HT1080 (cell line): ENCODE results near the gene PIK3C3. TPM values are rescaled to one million over a fixed set of nuclear protein-coding genes. Genes with fewer than 3 reads are reported as not detected.
A peak's percentile ranks its signal among the peaks of the same experiment; 100 is the strongest.

Experiments
- DNase-seq: peaks from one replicate; pipeline ENCODE4 v3.0.0-alpha.2; 2015; ENCODE audit warnings: low read depth
- polyA plus RNA-seq, 2 experiments: library from polyadenylated mRNA; depleted of rRNA; stranded (reverse); fragments of >200 nt; gene quantifications; 2 replicates each; pipeline ENCODE4 v1.2.3, GENCODE V29; 2015
- total RNA-seq: library from RNA; depleted of rRNA; stranded (reverse); fragments of >200 nt; shearing (Covaris generic); gene quantifications from 2 replicates; pipeline ENCODE4 v1.2.3, GENCODE V29; 2014; rRNA removed

Gene PIK3C3
- total RNA-seq, result 37.6 and 45.6 TPM in 2 replicates
- 51.7 and 58.2 TPM in 2 replicates for polyA plus RNA-seq (2015; cell fraction: cytosol; rRNA removed)
- polyA plus RNA-seq (2015; cell fraction: nucleus; rRNA removed), result 120 and 122 TPM in 2 replicates

DNA sequence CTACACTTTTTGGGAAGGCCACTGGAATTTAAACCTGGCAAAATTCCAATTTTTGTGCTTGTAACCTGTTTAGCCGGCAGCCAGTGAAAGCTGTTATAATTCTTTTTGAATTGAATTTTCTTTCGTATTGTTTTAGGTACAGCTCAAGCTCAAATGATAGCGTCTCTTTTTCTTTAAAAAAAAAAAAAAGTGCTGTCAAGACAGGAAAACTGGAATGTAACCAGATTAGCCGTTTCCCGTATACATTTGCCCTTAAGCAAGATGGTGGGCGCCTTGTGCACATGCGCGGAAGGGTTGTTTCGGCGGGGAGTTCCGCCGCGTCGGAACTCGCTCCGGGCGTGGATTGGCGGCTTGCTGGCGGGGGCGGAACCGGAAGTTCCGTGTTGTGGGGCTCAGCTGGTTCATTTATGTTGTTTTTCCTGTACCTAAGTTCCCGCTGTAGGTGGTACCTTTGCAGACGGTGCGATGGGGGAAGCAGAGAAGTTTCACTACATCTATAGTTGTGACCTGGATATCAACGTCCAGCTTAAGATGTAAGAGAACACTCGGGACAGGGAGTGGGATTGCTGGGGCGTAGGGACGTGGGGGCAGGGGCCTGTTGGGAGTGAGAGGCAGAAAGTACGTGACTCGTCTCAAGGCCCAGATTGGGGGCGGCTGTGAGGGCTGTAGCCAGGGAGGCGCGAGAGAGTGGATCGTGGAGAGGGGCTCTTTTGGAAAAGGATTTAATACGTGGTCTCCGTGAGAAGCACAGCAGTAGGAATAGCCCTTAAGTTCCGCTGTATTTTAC is at the start of gene PIK3C3:
TSS of gene PIK3C3 (plus strand) at position 408 of the 787 bp plus-strand sequence. CDS start at position 466, 58 bp downstream.
- DNase-seq, result peak; percentile 97

DNA sequence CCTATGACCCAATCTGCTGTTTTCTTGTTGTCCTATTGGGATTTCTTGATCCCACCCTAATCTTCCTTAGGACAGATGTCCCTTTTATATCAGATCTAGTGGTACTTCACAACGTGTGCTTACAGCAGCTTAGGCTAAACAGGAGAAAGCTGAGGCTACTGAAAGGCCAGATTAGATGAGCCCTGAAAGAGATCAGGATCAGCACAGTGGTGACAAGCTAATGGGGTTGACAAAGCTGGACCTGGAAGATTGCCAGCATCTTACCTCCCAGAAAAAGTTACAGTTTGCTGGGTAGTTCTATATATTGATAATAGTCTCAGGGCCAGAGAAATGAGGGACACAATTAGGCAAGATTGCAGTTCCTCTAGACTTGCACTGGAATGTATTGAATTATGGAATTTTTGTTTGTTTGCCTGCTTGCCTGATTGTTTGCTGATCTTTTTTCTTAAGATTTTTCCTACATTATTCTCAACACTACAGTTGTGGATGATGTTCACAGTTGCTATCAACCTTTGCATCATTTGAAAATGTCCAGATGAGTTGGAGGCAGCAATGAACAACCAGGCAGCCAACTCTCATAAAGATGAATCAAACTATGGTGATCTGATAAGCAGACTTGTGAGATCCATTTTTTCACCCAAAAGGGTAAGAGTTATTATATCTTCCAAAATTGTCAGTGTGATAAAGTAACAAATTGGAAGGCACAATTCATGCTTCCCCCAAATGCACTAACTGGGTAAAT is 49.1 kb upstream of the PIK3C3 start:
- no peak for DNase-seq

DNA sequence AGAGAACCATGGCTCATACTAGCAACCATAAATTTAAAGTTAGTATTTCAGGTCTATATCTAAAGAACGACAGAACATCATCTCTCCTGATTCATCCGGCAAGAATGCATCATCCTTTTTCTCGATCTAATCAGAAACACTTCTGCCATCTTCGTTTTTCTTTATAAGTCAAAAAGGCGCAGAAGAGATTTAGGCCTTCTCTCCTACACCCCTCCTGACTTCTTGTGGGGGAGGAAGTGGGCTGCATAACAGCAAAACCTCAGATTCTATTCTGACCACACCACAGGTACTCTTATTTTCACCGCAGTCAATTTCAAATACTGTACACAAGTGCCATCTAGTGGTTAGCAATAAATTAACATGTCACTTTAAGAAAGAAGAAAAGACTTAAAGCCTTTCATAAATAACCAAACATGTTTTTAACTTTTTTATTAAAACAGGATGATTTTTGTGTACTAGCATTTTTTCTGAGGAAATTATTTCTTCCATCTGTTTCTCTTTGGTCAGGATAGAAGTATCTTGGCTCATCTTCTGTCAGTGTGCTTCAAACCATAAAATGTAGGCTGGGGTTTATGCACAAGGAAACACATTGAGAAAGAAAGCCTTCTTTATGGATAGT is 48.4 kb upstream of the PIK3C3 start:
- DNase-seq, result peak; percentile 70

DNA sequence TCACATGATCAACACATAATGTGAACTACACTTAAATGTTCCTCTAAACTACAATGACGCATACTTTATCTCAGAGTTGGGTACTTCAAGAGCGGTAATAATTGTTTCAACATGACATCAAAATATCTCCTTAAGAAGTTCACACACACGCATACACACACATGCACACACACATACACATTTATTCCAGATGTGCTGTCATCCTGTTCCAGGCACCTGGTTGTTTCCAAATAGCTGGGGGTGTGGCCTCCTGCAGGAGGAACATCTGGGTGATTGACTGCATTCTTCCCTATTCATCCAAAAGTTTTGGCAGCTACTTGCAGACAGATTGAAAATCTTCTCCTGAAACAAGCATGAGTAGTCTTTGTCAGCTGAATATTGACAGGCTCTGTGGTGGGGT is 37.9 kb upstream of the PIK3C3 start:
- no peak for DNase-seq

DNA sequence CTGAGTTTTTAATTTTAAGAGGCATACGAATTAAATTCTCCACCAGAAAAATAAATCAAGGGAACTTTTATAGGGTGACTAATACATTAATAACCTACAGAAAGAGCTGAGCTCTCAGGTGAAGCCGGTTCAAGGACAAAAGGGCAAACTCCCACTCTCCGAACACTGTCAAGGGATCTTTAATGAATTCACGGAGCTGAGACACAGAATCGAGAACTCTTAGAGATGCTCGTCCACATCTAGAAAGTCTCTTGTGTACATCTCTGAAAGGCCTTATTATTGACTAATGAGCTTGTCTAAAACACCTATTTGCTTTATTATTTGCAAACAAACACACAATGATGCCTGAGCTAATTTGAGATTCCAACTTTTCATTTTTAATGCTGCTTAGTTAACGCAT is 33.3 kb upstream of the PIK3C3 start:
- no peak for DNase-seq

DNA sequence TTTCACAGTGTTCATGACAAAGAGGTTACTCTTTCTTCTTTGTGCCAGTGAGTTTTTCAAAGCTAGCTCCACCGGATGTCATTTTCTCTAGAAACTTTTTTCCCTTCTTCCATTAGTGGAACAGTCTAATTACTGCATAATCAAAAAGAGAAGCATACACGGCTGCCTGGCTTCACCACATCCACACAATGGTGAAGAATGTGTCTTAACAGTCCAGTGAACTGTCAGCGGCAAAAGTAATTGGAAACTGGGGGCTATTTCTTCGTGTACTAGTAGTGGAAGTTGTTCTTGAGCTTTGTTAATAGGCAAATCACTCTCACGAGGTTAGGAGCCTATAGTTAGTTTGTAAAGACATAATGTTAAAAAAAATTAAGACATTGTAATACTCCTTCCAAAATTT is 32.9 kb upstream of the PIK3C3 start:
- no peak for DNase-seq

DNA sequence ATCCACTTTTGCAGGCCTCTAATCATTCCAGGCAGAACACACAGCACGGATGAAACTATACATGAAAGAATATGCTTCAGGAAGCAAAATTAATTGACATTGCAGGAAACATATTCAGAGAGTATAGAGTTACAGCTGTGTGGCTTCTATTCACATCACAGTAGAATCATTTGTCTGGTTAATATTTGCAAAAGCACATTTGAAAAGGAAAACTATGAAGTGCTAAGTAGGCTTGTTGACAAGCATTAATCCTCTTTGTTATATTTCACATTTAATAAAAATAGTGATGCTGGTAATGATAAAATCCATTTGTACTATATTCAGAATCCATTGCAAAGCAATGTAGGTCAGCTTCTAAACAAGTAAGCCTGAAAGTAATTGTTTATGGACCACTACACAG is 32.2 kb upstream of the PIK3C3 start:
- DNase-seq, result no peak

DNA sequence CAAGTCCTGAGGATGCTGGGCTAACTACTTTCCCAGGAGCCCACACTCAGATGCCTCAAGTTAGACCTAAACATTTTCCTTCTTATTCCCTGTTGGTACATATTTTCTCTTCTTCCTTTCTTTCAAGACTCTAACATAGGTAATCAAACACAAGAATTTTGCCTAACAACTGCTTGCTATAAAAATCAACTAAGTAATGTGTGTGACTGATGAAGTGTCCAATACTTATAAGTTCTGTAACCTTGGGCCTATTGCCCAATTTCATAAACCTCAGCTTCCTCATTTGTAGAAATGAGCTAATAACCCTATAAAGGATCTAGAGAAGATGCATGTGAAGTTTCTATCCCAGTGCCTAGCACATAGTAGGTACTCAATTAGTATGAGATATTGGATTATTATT is 31.6 kb upstream of the PIK3C3 start:
- no peak for DNase-seq

DNA sequence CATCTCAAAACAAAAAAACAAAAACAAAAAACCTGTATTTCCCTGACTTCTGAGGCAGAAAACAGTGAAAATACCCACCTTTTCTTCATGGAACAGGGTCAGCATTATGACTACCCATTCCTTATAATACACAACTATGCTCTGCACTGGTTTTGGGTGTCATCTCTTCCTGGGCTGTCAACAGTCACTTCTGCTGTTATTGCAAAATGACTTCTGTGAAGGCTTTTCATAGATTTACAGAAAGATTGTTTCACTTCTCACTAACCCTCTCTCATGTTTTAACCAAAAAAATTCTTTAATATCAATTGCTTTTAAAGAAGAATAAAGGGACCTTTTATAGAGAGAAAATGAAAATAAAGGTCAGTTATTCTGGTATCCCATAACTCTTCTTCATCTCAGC is 26.5 kb upstream of the PIK3C3 start:
- no peak for DNase-seq

DNA sequence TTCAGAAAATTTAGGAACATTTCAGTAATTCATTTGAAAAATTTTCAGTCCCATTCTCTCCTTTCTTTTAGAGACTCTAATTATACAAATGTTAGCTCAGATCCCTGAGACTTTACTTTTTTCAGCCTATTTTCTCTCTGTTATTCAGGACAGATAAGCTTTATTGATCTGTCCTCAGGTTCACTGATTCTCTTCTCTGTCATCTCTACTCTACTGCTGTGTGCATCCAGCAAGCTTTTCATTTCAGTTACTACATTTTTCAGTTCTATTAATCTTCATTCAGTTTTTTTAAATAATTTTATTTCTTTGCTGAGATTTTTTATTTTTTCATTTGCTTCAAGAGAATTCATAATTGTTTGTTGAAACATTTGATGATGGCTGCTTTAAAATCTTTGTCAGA is 22.1 kb upstream of the PIK3C3 start:
- DNase-seq, result no peak

DNA sequence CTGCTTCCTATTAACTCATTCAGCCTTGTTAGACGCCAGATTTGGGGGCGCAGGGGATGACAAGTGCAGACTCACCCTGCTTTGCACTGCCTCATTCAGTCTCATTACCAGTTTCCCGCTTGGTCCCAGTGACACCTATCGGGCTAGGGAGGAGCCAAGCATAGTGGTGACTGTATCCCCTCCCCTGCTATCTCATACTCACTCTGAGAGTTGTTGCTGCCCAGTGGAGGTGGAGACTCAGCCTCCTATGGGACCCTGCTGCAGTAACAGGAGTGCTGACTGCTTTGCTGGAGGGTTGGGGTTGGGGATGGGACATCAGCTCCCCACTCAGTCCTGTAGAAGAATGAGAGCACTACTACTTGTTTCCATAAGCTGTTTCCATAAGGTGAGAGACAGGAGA is 21.3 kb upstream of the PIK3C3 start:
- DNase-seq, result no peak

DNA sequence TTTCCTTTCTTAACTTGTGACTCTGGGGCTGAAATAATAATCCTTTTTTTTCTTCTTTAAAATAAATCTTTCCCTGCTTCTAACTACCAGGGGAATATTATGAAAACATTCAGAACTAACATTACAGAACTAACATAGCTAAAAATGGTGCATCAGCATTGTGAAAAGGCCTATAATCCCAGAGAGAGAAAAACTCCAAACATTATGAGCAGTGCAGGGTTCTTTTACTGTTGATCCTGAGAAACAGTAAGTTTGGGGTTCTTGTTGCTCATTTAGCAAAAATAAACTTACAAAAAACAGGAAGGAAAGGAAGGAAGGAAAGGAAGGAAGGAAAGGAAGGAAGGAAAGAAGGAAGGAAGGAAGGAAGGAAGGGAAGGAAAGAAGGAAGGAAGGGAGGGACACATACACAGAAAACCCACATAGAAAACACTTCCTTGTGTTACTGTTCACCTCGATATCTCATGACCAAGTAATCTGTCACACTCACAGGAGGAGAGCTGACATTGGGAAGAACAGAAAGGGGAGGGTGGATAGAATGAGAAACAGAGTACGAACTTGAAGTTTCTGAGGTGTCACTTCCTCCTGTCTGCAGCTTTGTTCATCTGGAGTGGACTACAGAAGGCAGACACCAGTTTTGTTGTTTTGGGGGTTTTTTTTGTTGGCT is 18.4 kb upstream of the PIK3C3 start:
- DNase-seq, result no peak

DNA sequence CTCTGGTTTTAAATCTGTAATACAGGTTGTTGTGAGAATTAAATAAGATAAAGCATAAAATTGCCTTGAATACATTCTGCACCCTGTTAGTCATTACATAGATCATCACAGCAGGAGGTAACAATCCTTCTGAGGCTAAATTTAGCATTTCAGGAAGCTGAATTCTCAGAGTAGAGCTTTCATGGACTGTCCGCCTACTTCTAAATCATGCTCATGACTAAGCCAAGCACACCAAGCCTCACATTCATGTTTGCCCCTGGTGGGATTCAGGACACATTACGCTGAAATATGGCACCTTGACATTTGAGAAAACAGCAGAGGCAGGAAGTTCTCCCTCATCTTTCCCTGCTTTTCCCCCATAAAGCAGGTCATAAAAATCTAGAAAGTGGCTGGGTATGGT is 16.6 kb upstream of the PIK3C3 start:
- DNase-seq, result peak; percentile 90

DNA sequence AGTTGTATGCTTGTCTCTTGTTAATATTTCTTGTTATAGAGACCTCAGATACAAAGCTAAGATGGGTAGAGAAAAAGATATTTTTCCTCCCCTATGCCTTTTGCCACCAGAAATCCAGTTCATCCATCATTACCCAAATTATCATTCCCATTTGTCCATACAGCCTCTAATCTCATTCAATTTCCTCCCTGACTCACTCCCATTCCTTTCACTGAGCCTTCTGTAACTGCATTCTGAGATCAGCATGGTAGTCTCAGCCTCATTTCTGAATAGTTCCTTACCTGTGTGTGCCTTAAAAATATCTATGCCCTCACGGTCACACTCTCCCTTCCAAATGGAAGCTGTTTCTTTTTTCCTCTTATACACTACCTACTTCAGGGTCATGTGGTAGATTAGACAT is 15.7 kb upstream of the PIK3C3 start:
- no peak for DNase-seq

DNA sequence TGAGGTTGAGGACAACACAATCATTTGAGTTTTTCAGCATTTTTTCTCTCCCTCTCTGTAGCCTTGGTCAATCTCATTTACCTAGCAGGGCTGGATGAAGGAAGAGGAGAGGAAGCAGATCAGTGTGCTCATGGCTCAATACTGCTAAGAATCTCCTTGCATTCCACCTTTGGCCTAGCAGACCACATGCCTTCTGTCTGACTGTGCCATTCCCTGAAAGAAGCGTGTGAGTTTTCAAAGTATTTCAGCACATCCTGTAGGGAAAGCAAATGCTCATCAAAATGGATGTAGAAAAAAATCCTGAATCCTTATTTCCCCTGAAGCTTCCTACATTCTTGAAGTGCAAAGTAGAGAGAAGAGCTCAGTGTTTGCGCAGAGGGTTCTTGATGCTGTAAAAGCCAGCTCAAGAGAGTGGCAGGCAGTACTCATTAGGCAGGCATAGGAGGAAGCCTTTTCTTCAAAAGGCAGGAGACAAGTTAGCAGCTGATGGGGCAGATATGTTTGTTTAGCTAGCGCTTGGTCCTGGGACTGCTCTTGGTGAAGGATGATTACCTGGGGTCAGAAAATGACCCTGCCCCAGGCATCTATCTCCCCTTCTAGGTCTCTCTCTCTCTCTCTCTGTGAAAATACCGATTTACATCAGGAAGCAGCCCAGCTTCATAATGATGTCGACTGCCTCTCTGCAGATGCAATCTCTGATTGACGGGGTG is 14.4 kb upstream of the PIK3C3 start:
- peak; percentile 91 for DNase-seq

DNA sequence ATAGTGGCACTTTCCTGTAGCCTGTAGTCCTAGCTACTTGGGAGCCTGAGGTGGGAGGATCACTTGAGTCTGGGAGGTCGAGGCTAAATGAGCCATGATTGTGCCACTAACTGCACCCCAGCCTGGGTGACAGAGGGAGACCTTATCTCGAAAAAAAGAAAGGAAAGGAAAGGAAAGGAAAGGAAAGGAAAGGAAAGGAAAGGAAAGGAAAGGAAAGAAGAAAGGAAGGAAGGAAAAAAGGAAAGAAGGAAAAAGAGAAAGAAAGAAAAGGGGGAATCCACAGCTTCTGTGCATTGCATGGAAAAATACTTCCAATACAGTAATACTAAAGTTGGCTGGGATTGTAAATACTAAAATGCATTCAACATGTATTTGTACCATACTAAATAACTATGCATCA is 12.8 kb upstream of the PIK3C3 start:
- DNase-seq, result no peak

DNA sequence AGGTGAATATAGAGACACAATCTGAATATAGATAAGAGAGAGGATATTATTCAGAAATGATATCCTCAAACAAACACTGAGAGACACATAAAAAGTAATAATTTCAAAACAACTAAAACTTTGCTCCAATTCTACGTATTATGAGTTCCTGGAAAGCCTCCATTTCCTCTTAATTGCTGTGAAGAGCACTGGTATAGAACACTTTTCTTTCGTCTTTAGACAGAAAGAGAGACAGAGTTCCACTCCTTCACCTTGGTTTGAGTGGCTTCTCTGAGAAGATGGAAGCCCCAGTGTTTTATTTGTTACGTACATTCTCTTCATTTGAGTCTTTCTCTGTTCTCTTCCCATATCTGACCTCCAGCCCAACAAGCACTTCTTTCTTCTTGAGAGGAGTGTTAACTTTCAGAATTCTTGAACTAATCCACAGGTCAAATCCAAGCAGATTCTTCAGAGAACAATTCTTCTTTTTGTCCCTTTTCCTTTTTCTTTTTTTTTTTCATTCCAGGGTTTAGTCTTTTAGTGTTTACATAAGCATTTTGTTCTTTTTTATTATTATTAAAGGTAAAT is 6.4 kb upstream of the PIK3C3 start:
- no peak for DNase-seq

DNA sequence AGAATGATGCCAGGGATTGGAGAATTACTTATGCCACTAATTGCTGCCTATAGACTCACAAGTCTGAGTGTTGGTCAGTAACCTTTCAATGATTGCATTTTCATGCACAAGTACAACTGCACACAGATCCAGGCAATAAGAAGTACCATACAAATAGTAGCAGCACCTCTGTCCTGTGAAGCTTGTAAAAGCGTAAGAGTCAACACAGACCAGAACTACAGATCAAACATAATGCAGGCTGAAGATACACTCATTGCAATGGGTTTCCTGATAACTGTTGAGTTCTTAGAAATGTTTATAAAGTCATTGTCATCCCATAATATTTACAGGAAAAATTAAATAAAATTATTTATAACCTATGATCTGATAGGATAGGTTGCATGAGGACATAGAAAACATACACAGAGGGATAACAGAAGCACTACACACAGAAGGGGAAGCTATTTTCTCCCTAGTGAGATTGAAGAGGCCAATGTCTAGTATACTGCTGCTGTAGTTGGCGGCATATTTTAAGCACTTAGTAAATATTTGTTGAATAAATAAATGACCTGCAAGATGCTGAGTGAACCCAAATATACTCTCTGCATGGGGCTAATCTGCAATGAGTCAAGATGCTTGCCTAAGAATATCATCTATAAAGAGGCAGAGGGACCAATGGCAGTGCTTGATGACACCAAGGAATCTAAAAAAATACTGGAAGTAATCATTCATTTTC is 5.7 kb upstream of the PIK3C3 start:
- DNase-seq, result no peak

DNA sequence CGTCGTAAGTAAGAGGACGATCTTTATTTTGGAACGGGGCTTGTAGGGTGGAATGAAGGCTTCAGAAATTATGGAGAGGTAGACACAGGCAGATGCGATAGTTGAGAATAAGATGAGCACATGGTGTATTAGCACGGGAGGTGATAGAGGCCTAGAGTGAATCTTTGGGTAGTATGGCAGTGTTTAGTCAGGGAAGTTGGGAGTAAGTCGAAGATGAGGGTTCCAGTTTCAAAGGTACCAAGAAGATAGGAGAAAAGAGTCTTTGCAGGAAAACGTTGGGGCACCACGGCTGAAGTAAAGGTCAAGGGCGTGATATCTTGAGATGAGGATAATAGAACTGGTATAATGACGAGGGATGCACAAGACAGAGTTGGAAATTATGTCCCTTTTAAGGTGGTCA is 654 bp downstream of the PIK3C3 start:
- DNase-seq, result no peak

DNA sequence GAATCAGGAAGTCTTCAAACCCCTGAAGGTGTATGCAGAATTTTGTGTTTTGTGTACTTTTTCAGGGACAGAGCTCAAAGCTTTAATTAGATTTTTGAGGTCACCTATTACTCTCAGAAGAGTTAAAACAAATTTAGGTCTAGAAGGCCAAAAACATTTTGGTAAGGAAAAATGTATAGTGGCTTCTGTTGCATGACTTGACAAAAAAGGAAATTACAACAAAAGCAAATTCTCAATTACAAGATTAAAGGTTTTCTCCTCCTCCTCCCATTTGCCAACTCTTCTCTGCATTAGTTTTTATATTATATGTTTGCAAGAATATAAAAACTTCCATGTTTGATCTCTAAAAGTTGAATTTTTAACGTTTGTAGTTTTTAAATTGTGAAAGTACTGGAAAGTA is 4.0 kb downstream of the PIK3C3 start:
- no peak for DNase-seq
